ENCODE data around the gene JDP2.

GRCh38 chr14:75514673-75515628 is 87.1 kb downstream of the JDP2 start:
- TF ChIP-seq CTCF (IDR thresholded peaks at IDR 0.05) (peak in 2 of 6 experiments; percentile 20 to 26), POLR2A (IDR thresholded peaks at IDR 0.05) (no peak)
